Measurements from ENCODE around the gene PICK1.

Gene PICK1

DNA sequence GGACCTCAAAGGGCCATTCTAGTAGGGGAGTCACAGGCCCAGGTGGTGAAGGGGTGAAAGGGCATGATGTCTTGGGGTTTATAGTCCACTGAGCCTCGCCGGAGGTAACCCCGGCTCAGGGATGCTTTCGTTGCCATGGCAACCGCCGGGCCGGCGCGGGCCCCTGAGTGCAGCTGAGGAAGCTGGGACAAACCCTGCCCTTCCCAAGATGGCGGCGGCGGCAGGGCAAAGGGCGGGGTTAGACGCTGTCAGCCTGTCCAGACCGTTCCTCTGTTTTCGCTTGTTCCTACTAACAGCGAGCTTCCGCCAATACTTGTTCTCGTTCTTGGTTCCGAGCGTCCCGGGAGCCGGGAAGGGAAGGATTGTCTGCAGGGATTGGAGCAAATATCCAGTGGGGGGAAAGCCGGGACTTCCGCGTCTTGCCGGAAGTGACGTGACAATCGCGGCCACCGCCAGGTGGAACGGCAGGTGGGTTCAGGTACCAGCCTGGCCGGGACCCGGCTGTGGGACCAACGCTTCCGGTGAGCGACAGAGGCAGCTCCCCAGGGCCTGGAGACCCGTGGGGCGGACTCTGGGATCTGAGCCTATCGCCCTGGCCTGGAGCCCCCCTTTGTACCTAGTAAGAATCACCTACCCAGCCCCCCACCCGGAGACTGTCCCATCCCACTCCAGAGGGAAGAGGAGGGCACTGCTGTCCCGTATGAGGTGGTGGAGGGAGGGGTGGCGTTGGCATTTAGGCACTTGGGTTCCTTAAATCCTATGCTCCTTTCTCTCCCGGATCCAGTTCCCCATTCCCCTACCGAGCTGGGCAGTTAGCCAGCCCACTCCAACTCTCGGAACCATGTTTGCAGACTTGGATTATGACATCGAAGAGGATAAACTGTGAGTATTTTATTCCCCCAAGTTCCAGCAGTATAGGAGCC is at the start of gene PICK1:
TSS of gene PICK1 (plus strand) at position 436 of the 923 bp plus-strand sequence. CDS start at position 842, 406 bp downstream.
- in situ Hi-C loops (cut with HindIII; ENCODE audit: low sequenced_read_pairs) = no loop called here

DNA sequence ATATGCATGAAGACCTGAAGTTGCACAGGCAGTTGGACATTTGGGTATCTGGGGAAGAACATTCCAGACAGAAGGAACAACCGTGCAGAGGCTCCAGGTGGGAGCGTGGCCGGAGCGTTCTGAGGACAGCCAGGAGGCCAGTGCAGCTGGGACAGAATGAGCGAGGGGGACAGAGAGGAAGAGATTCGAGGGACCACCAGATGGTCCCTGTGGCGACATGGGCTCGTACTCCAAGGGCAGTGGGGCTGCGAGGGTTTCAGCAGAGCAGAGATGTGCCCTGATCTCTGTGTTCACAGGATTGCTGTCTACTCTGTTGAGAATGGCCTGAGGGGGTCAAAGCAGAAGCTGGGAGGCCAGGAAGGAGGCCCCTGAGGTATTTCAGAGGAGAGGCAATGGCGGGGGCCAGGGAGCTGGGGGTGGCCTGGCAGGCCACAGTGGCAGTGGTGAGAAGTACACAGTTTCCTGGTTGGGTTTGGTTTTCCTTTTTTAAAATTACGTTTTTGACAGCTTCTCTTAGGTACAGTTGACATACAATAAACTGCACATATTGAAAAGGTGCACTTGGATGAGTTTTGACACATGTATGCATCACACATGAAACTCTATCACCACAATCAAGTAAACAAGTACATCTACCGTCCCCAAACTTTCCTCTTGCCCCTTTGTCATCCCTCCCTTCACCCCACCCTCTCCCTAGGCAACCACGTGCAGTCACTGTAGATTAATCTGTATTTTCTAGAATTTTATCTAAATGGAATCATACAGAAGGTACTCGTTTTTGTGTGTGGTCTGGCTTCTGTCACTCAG is 48.0 kb upstream of the PICK1 start:
- in situ Hi-C loops (cut with HindIII; ENCODE audit: low sequenced_read_pairs) = no loop called here

DNA sequence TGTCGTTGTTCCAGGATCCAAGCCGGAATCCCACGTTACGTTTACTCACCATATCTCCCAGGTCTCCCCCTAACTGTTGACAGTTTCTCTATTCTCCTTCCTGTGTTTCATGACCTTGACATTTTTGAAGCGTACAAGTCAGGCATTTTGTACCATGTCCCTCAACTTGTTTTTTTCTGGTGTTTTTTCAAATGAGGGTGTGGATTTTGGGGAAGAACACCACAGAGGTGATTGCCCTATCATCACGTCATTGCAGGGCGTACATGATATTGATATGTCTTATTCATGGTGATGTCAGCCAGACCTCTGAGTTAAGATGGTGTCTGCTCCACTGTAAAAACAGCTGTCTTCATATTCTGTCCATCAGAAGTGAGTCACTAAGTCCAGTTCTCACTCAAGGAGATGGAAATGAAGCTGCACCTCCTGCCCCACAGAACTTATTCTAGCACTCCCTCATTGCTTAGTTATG is 44.6 kb upstream of the PICK1 start:
- in situ Hi-C loops (cut with HindIII; ENCODE audit: low sequenced_read_pairs) = no loop called here

DNA sequence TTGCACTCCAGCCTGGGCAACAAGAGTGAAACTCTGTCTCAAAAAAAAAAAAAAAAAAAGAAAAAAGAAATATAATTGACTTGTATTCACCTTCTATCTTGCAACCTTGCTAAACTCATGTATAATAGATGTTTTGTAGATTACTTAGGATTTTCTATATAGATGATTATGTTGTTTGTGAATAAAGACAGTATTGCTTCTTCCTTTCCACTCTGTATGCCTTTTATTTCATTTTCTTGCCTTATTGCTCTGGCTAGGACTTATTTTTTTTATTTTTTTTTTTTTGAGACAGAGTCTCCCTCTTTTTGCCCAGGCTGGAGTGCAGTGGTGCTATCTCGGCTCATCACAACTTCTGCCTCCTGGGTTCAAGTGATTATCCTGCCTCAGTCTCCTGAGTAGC is 43.1 kb upstream of the PICK1 start:
- in situ Hi-C loops (cut with HindIII; ENCODE audit: low sequenced_read_pairs) = no loop called here

DNA sequence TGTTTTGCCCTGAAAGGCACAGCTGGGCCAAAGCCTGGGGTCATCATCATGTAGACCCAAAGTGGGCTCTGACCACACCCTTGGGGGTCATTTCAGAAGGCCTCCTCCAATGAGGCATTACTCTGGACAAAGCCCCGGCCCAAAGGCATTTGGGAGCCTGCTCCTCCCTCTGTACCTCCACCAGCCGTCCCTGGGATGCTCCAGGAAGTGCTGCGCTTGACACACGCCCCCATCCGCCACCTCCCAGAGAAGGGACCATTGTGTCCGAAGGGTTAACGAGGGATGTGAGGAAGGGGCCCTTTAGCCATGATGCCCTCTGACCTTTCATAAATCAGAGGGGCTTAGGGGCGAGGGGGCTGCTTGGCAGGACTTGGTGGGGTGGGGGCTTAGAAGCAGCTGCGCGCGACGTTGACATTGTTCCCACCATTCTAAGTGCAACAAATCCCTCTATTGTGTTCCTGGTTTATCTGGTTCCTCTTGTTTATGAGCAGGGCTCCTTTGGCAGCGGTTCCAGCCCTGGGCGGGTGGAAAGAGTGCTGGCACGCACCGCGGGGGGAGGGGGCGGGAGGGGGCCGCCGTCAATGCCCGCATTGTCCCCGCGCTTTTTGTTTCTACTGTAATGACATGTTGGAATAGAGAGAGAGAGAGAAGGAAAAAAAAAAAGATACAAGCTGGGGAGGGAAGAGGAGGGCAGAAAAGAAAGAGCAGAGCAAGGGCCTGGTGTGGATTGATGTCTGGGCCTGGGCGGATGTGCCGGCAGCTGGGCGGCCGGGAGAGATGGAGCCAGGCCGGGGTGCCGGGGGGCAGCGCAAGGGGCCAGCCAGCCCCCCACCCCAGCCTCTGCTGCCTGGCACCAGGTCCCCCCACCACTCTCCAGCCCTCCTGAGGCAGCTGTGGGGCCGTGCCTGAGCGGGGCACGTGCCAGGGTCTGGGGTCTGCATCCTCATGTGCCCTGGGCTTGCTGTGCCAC is 40.7 kb upstream of the PICK1 start:
- in situ Hi-C loops (cut with HindIII; ENCODE audit: low sequenced_read_pairs) = no loop called here

DNA sequence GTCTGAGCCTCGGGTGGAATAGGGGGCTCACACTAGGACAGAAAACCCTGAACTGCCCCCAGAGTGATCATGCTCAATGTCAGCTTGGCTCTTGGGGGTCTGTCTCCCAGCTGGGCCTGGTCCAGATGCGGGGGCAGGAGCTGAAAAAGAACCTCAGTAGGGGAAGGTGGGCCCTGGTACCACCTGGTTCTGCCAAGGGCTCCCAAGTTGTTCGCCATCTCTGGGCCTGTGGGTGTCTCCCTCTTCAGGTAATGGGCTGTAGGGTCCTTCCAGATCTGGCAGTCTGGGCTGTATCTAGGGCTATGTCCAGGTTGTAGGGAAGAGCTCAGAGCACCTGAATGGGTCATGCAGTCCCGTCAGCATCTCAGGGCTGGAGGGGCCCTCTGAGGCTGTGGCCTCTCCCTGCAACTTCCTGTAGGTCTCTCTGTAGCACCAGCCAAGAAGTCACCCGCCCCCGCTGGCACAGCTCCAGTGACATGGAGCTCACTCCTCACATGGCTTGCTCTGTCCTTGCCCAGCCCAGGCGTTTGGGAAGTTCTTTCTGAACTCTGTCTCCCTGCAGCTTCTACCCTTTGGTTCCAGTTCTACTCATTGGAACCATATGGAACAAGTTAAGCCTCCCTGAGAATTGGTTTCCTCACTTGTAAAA is 39.8 kb upstream of the PICK1 start:
- in situ Hi-C loops (cut with HindIII; ENCODE audit: low sequenced_read_pairs) = no loop called here

DNA sequence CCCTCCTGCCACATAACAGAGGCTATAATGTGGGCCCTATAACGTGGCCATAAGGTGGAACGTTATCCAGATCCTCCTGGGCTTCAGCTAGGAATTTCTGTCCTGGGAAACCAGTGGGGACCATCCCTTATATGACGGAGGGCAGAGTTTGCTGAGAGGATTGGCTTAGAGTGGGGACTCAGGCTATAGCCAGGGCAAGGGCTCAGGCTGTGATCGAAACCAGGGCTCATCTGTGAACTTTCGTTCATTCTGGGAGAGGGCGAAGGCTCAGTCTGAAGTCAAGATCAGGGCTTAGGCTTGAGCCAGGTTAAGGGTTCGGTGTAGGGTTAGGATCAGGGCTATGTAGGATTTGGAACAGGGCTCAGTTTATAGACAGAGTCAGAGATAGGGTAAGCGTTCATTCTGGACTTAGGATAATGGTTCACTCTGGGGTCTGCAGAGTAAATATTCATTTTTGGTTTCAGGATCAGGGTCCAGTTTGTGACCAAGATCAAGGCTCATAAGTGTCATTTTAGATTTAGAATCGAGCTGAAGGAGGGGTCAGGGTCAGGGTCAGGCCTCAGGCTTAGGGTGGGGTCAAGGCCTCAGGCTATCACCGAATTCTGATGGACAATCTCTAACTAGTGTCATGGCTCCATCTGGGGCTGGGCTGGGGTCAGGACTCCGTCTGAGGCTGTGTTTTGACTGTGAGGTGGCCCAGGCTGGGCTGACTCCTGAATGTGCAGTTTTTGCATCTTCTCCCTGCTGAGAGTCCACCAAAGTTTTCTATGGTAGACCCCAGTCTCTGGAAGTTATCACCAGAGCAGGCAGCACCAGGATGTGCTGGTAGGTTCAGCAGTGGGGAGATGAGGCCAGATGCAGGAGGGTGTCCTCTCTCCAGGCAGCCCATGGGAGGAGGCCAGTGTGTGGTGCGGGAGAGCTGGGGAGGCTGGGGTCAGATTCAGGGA is 39.0 kb upstream of the PICK1 start:
- in situ Hi-C loops (cut with HindIII; ENCODE audit: low sequenced_read_pairs) = no loop called here

DNA sequence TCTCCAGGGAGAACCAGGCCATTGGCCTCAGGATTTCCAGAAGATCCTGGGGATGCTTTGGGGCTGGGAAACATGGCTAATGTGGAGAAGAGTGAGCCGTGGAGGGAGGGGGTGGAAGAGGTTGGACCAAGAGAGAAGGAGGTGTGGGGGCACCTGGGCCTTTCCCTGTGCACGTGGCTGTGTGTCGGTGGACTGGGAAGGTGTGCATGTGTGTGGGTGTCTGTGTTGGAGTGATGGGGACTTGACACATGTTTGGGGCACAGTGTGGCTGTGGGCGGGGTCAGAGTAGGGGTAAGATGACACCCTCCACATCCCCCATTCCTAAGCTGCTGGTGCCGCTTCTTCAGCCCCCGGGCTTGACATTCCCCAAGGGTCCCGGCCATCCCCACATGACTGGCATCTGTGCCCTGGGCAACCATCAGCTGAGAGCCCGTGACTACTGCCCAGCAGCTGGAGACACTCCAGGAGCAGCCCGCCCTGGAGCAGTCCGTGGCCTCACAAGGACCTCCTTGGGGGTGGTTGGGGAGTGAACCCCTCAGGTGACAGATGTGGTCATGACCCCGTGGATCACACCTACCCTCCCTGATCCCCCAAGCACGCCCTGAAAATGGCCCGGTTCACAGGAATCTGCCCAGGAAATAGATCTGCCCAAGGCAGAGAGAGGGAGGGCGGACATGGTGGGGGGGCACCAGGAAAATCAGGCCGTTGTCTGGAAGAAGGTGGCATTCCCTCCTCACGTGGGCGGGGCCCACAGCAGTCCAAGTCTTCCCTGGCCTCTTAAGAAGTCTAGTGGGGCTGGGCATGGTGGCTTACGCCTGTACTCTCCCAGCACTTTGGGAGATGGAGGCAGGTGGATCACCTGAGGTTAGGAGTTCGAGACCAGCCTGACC is 38.0 kb upstream of the PICK1 start:
- in situ Hi-C loops (cut with HindIII; ENCODE audit: low sequenced_read_pairs) = no loop called here

DNA sequence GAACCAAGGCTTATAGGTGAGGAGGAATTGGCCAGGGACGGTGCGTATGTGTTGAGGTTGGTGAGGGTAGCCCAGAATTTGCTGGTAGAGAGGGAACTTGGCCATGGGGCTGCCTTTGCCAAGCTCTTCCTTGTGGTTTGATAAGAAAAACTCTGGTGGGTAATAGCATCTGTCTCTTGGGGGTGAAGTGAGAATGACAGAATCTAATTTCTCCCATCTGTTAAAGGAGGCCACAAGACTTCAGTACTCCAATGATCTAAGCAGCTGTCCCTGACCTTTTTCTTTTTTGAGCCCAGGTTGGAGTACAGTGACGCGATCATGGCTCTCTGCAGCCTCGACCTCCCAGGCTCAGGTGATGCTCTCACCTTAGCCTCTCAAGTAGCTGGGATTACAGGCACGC is 36.0 kb upstream of the PICK1 start:
- in situ Hi-C loops (cut with HindIII; ENCODE audit: low sequenced_read_pairs) = no loop called here

DNA sequence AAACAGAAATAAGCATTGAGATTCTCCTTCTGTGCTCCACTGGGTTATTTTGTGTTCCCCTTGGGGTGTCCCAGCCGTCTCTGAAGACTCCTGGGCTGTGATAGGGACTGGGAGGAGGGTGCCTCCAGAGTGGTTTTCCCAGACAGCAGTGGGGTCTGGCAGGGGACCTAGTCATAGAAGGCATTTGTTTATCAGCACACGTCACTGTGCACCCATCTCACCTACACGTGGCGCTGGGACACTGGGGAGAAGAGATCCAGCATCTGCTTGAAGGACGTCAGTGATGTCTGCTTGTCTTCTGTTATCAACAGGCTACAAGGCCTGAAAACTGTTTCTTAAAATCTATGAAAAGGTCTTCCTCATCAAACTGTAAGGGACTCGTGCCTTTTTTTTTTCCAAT is 34.2 kb upstream of the PICK1 start:
- in situ Hi-C loops (cut with HindIII; ENCODE audit: low sequenced_read_pairs) = no loop called here

DNA sequence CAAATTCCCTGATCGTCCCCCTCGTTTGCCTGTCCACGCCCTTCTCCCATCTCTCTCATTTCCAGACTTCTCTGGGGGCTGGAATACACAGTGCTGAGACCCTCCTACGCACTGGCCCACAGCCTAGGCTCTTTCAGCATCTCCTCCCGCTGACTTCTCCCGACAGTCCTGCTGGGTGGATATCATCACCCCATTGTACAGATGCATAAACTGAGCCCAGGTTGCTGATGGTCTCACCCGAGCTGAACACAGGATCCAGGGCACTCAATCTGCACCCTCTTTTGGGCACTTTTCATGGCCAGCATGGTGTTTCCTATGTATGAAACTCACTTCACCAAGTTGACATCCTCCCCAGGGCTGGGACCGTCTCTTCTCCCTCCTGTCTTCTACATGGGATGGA is 31.7 kb upstream of the PICK1 start:
- in situ Hi-C loops (cut with HindIII; ENCODE audit: low sequenced_read_pairs) = no loop called here

DNA sequence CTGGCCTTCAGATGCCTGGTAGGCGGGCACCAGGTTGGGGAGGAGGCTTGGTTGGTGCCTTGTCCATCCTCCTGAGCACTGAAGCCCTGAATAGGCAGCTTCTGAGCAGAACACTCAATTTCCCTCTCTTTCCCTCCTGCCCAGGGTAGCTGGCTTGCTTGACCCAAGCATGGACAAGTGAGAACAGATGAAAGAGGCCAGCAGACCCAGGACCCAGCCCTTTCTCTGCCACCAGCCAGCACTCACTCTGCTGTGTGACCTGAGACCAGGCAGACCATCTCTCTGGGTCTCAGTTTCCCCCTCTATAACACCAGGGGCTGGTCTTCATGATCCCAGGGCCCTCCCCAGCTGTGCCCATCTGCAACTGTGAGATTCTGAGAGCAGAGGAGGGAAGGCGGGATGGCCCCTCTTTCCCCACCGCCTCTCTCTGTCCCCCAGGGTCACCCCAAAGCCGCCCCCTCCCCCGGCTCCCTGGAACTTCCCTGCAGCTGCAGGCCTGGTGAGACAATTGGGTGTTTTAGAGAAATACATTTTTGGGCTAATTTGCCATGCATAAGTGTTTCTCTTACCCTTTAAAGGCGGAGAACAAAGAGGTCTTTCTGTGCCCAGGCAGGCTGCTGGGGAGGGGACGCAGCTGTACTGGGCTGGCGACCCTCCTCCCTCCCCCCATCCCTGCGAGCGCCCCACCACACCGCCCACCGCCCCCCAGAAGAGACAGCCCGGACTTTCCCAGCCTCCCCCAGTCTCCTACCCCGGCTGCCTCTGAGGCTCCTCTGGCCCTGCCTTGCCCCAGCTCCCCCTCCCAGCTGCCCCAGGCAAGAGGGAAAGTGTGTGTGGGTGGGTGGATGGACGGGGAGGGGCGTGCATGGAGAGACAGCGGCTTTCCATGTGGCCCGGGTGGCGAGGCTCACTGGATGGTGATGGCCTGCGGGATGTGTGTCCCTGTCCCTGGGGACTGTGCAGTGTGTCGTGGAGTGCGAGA is 30.8 kb upstream of the PICK1 start:
- in situ Hi-C loops (cut with HindIII; ENCODE audit: low sequenced_read_pairs) = no loop called here

DNA sequence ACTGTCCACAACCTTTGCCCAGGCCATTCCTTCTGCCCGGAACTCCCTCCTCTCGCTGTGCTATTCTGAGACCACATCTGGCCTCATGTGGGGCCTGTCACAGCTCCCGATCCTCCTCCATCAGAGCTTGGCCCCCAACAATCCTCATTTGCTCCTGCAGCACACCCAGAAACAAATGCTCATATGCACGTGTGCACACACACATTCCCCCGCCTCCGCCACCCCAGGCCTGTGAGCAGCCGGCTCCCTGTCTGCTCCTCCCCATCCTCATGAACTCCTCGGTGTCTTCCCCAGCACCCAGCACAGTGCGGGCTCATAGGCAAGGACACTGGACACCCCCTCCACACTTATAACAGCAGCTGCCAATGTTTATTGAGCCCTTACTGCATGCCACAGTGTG is 29.7 kb upstream of the PICK1 start:
- in situ Hi-C loops (cut with HindIII; ENCODE audit: low sequenced_read_pairs) = no loop called here

DNA sequence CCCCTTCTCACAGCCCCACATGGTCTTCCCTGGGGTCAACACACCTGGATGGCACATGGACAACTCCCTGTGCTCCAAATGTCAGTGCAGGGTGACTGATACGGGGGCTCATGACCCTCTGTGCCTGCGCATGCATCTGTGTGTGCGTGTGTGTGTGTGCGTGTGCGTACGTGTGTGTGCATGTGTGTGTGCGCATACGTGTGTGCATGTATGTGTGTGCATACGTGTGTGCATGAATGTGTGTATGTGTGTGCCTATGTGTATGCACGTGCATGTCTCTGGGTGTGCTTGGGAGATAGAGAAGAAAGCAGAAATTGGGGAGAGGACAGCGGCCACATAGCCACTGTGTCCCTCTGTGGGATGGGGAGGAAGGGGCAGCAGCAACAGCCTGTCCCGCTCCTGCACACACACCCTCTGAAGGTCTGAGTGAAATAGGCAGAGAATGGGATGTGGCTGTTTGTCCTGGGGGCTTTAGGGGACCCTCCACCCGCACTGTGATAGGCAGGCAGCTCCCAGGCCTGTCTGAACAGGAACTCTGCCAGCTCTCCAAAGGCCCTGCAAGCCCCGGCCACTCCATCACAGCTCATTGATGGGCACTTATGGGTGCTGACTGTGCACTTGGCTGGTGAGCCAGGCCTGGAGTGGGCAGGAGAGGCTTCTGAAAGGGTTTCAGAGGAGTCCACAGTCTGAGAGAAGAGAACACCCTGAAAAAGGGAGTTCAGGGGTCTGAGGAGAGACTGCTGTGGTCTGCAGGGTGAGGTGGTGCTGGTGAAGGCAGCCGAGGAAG is 28.7 kb upstream of the PICK1 start:
- in situ Hi-C loops (cut with HindIII; ENCODE audit: low sequenced_read_pairs) = no loop called here

DNA sequence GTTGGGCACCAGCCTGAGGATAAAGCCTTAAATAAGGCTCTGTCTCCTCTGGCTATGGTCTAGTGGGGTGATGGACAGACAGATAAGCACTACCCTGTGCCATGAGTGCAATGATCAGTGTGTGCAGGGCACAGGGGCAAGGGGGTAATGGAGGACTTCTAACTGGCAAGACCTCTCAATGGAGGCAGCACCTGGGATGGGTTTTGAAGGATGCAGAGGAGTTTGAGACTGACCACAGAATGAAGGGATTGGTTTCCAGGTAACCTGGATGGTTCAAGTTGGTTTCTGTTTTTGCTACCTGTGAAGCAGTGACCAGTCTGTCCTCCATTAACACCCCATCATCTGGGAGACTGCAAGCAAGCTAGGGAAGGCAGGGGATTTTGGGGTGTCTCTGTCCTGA is 27.8 kb upstream of the PICK1 start:
- in situ Hi-C loops (cut with HindIII; ENCODE audit: low sequenced_read_pairs) = no loop called here

DNA sequence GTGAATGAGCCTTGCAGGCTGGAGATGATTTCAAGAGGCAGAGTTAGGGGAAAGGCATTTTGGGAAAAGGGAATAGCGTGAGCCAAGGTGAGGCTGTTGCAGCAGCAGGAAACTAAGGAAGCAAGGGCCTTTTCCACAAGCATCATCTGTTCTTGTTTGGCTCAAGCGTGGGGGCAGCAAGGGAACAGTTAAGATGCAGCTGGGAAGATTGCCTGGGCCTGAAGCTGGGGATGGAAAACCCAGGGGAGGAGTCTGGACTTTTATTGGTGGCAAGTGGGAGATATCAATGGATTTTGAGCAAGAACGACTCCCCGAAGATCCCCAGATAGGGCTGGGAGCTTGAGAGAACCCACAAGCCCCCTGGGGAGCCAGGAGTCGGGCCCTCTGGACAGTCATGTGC is 27.3 kb upstream of the PICK1 start:
- in situ Hi-C loops (cut with HindIII; ENCODE audit: low sequenced_read_pairs) = no loop called here

Data from DLD1 (cell line).